HG02610 (cell line): ENCODE measurements around the gene SEMA5B.

Experiments used
- ATAC-seq: cut with Tn5 transposase; IDR thresholded peaks from one replicate; pipeline ENCODE4 v1.9.1; 2021; ENCODE audit warnings: mild to moderate bottlenecking, moderate library complexity; ENCODE audit not compliant: unreplicated experiment

SEMA5B gene

DNA sequence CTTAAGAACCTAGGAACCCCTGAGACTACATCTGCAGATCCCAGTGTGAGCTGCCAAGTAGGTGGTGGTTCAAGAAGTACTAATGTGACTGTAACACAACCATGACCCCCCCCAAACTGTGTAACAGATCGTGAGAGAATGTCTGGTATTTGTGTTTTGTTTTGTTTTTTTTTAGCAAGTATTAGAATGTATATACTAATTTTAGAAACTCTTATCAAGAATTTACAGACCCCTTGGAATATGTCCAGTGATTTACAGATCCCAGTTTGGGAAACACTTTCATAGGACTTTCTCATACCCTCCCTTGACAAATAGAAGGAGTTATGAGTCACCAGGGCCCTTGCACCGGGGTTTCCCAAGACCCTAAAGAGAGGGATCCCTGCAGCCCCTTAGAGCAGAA is 79.8 kb downstream of the SEMA5B start:
- no peak for ATAC-seq

DNA sequence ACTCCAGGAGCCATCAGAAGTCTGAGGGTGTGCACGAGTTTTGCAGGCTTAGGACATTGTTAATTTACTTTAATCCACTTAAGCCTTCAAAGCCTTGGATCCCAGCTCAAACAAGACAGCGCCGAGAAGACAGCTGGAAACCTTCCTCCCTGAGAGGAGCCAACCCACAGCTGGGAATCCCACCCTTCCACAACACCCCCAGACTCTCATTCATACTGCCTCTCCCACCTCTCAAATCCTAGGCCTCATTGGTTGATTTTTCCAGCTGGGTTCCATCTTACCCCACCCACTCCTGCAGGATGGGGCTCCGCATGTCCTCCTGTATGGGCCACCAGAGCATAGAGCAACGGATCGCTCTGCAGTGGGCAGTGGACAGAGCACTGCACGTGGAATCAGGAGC is 80.4 kb downstream of the SEMA5B start:
- no peak for ATAC-seq

DNA sequence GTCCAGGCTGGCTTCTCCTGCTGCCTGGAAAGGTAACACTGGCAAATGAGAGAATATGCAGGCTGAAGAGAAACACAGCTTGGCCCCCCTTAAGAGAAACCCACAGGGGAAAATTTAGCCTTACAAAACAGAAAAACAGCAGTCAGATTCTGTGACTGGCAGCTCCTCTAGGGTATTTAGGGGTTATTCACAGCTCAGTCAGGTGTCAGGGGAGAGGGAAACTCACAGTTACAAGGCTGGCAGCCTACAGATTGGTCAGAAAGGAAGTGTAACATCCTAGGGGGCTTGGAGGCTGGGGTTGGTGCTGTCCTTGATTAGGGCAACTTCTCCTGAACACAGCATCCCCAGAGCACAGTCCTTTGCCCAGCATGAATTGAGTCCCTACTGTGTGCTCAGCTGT is 81.4 kb downstream of the SEMA5B start:
- no peak for ATAC-seq

DNA sequence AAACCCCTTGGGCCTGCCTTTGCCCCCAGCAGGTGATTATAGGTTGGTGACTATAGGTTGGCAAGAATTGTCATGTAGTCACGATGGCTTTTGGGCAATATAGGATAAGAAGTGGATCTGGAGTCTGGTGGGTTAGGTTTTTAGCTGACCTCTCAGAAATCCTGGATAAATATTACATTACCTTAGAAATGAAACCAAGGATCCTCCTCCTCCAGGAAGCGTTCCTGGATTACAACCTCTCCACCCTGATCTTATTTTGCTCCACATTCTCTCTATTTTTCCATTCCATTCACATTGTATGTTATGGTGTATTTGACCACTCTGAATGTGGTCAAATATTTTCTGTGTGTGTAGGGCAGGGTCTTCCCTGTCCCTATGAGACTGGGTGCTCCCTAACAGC is 82.3 kb downstream of the SEMA5B start:
- ATAC-seq = no peak

DNA sequence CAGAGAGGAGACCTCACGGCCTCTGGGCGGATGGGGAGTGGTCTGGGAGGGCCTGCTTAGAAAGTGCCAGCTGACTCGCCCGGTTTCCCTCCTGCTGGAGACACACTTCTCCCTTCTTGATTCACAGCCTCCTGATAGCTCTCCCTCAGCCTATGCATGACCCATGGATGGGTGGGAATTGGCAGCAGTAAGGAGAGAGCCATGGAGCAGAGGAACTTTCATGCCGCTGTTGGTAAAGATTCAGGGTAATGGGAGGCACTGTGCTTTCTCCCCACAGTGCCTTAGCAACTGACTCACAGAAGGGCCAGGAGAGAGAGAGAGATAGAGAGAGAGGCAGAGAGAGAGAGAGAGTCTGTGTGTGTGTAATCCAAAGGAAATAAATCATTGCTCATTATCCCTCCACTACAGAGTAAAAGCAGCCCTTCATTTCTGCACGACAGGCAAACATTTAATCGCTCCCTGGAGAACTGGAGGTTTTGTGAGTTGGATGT is 82.8 kb downstream of the SEMA5B start:
- ATAC-seq = no peak

DNA sequence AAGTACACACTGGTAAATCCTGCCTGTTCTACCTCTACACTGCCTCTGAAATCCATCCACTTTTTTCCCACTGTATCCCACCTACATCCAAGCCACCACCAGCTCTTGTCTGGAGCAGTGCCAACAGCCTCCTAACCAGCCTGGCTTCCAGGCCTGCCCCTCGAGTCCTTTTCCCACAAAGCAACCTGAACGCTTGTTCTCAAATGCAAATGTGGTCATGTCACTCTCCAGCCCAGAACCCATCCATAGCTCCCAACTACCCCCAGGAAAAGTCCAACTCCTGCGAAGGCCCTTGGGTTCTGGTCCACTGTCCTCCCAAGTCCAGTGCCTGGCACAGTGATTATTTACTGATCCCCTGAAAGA is 83.8 kb downstream of the SEMA5B start:
- no peak for ATAC-seq

DNA sequence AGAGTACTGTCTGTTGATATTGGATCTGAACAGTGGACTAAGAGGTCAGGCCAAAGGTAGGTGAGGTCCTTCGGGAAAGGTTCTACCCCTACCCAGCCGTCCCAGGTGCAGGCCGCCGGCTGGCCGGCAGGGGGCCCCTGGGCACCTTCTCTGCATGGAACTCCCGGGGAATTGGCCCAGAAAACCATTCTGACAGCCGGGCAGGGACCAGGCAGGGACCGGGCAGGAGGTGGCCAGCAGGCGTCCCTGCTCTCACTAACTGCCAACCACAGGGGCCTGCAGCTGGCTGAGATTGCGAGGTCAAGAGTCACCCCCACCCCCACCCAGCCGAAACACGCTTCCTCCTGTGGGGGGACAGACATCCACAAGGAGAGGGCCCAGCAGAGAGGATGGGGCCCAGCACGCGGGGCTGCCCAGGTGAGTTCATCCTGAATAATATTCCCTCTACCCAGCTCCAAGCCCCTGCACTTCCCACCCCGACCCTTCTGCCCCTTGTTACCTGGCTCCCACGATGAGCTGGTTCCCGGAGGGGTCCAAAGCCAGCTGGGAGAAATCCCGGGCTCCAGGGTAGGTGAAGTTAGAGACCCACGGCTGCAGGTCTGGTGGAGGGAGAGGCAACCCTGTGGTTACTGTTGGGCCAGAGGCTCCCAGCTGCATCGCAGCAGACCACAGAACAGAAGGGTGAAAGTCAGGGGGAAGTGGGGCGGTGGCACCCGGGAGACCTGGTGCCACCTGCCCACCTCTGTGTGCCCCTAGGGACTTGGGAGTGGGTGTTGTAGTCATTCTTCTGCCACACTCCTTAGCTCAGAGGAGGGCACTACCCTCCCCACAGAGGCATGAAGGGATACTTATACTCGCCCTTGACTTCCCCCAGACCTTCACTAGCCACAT is 84.4 kb downstream of the SEMA5B start:
- no peak for ATAC-seq

DNA sequence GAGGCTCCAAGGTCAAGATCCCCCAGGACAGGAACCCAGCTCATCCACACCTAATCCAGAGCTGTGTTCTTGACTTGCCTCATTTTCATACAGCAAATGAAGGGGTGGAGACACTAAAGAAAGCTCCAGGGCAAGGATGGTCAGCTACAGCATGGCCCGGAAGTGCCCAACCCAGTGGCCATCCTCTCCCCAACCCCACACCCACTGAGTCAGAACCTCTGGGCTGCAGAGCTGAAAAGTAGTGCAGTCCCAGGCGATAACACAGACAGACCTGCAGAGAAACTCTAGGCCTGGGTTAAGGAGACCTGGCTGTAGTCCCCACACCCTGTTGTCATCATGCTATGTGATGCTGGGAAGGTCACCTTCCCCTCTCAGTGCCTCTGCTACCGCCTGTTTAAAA is 85.3 kb downstream of the SEMA5B start:
- no peak for ATAC-seq

DNA sequence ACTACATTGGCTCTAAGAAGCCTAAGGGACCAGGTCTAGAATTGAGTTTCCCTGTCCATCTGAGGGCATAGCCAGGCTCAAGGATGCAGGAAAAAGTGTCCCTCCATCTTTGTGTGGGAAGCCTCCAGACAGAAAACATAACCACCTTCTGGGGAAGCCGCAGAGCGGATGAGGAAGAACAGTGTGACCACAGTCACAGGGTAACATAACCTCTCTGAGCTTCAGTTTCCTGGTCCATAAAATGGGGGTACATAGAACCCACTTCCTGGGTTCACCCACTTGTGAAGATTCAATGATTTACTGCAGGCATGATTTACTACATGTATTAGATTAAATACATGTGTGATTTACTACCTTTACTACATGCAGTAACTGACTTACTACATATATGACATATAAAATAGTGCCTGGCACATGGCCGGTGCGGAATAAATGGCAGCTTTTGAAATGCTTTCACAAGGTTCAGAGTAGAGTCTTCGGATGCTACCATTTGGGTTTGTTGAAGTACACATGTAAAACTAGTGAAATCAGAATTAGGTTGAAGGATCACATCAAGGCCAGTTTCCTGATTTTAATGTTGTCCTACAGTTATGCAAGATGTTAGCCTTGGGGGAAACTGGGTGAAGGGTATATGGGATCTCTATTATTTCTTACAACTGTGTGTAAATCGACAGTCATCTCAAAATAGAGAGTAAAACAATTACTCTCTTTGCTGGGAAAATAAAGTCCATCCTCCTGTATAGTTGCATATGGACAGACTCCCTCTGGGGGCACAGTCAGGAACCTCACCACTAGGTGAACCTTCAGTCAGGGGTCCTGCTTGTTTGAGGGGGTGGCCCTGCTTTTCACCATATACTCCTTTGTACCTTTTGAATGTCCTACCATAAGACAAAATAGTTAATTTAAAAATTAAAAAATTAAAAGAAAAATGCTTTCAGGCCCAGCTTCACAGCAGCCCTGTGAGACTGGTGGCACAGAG is 86.0 kb downstream of the SEMA5B start:
- no peak for ATAC-seq

DNA sequence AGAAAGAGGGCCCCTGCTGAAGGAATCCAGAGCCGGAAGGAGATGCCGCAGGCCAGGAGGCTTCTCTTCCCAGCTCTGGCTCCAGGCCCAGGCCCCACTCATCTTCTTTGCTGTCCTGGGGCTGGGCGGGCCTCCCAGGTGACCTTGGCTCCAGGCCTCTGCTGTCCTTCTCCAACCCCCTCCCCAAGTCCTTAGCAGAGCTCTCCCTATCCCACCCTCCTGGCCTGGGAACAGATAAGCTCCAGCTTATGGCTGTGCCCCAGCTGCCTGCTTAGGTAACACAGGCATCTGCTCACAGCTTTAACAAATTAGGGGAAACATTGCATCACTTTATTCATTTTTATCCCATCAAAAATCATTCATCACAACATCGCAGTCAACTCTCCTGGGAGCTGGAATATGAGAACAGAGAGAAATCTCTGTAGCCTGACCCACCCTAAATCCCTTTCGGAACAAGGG is 86.9 kb downstream of the SEMA5B start:
- no peak for ATAC-seq

DNA sequence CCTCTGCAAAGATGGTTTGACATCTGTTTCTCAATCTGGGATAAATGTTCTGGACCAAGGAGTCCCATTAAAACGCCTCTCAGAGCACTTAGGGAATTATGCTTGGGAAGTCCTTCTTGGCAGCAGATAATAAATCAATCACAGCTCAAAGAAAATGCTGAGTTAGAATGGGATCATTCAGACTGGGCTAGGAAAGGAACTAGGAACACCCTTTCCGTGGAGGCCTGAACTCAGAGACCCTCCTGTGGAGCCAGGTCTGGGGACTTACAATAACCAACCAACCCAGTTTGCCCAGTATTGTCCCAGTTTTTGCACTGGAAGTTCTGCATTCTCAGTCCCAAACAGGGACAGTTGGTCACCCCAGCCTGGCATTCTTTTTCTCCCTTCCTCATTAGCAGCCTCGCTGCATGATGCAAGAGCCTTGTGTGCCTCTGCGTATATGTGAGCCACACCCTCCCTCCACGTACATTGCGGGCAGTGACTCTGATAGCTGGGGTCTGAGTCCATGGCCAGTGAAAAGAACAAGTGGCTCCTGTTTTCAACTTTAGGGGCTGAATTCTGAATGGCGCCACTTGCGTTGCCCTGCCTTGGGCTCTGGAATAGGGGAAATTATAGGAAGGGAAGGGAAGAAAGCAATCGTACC is 88.7 kb downstream of the SEMA5B start:
- ATAC-seq = no peak

DNA sequence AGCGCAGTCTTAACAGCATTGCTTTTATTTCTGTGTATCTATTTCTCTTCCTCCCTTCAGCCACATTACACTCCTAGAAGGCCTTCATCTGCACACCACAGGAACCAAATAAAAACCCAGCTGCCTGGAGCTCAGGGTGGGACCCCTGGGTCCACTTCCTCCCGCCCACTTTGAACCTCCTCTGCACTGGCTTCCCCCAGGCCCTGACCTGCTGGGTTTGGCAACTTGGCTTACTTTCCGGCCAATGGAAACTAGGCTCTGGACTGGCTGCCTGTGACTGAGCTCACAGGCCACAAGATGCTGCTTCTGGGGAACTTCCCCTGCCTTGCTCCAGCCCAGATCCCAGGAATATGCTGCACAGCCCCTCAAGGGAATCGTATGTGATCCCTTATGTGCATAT is 89.8 kb downstream of the SEMA5B start:
- no peak for ATAC-seq

DNA sequence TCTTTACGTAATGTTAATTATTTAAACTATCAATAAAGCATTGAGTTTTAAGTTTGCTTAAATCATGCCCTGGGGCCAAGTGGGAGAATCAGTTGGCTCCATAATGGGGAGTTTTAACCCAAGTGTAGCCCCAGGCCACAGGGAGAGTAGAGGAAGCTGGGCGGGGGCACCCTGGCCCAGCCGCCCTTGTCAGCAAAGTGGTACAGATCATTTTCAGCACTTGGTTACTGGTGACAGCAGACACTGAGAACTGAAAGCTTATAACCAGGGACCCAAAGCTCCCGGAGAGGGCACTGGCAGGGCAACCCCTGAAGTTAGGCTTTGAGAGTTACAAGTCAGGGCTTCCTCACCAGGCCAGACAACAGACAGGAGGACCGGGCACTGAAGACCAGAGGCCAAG is 90.6 kb downstream of the SEMA5B start:
- ATAC-seq = no peak

DNA sequence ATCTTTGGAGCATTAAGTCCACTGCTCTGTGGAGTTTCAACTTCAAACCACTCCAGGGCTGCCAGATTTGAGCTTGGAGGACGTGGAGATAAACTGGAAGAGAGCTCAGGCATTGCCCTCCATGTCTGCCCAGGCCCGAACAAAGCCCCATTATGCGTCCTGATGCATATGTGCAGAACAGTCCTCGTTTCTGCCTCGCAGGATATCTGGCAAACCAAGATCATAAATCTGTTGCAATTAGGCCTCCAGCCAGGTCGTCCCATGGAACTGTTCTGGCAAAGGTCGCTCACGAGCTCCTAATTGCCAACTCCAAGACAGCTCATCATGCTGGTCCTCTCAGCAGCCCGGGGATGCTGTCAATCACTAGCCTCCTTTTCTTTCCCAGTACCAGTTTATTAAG is 91.2 kb downstream of the SEMA5B start:
- no peak for ATAC-seq

DNA sequence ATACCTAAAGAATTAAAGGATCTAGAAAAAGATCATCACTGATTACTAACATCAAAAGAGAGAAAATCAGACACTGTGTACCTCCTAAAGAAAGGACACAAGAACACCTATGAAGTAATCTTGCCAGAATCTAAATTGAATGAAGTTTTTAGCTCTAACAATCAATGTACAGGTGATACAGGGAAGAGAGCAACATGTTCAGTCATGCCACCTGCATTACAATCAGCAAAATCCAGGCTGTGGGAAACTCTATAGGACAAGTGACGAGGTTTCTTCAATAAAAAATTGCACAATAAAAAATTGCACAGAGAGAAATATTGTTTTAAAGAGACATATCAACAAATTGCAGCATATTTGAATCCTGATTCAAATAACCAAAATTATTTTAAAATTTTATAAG is 93.3 kb downstream of the SEMA5B start:
- ATAC-seq = no peak

DNA sequence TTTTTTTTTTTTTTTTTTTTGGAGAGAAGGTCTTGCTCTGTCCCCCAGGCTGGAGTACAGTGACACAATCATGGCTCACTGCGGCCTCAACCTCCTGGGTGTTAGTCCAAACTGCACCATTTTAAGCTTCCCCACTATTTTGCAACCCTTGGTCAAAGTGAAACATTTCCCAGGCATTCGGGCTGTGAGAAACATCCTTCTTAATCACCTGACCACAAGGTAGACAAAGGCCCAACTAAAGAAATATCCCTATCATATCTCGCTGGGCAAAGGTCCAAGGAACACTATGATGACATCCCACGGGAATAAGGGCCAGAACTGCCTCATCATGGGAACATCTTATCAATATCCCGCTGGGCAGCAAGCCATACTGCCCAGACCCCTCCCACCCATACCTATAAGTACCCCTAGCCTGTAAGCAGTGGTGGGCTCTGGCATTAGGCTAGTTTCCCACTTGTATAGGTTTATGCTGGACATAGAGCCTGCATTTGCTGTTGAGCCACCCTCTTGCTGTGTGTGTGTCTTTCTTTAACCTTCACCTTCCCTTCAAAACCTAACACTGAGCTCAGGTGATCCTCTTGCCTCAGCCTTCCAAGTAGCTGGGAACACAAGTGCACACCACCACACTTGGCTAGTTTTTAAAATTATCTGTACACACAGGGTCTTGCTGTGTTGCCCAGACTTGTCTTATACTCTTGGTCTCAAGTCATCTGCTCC is 95.2 kb downstream of the SEMA5B start:
- no peak for ATAC-seq

DNA sequence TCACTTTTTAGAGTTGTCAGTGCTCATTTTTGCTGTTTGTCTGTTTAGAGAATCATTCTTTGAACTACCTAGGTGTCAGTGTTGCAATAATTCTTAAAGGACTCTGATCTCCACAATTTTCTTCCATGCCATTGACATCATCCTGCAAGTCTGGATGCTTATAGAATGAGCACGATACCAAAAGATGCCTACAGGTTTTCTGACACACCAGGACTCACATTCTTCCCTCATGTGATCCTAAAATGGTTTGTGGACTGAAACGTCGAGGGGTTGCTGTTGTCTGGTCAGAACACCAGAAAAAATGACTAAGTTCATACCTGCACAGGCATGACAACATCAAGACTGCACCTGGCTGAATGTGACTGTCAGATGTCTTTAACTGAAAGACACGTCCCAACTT is 95.9 kb downstream of the SEMA5B start:
- ATAC-seq = no peak

DNA sequence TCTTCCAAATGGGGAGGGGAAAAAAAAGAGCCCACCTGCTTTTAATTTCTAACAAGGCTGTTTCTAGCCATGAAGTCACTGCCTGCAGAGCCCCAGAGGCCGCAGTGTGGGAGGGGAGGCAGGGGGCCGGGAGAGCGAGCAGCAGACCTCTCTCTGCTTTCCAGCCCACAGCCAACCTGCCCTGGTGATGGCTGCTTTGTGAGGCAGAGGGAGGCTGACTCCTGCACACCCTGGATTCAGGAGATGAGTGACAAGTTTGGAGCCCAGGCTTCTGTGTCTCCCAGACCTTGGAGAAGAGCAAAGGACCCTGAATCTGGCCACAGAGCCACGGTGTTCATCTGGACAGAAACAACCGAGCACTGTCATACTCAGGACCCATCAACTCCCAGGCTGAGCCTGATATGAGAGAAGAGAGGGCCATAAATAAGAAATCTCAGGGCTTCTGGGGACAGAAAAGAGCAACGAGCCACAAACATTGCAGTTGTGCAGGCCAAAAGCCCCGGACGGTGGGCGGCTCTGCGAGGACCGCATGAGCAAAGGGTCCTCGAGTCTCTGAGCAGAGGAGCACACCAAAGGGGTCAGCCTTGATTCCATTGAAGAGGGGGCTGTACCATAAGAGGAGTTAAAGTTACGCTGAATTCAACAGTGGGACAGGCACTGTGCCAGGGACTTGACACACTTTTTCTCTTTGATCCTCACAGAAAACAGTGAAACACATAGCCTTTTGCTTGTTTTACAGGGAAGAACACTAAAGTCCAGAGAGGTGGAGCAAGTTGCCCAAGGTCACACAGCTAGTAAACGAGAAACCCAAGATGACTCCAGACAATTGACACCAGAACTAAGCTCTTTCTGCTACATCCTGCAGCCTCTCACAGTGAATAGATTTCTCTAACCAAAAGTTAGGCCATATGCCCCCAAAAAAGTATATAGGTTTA is 97.2 kb downstream of the SEMA5B start:
- no peak for ATAC-seq
